RWPE2 (cell line): ENCODE results near the gene TMC4.

ENCODE experiments used
- ATAC-seq: fragments of 200-7000 bp; cut with Tn5 transposase; 3 replicates; pipeline ENCODE4 v1.9.1; 2021; ENCODE audit warnings: low read depth
- DNase-seq: peaks from one replicate; pipeline ENCODE4 v3.0.0-alpha.2; 2020; ENCODE audit warnings: low spot score
- H3K27ac ChIP-seq: fragments of 450-650 bp; 2 replicates; pipeline ENCODE4 v1.5.1; 2017; ENCODE audit warnings: mild to moderate bottlenecking; ENCODE audit not compliant: poor library complexity, severe bottlenecking
- H3K27me3 ChIP-seq: fragments of 250-450 bp; sonication (Bioruptor Pico); 2 replicates; pipeline ENCODE4 v1.5.1; 2021; ENCODE audit warnings: mild to moderate bottlenecking, moderate library complexity; ENCODE audit not compliant: insufficient read depth, poor library complexity, severe bottlenecking
- H3K36me3 ChIP-seq: fragments of 250-450 bp; sonication (Bioruptor Pico); 2 replicates; pipeline ENCODE4 v1.5.1; 2020; ENCODE audit warnings: low read depth, mild to moderate bottlenecking, moderate library complexity
- H3K4me1 ChIP-seq: fragments of 250-450 bp; sonication (Bioruptor Pico); 2 replicates; pipeline ENCODE4 v1.5.1; 2021; ENCODE audit warnings: mild to moderate bottlenecking, moderate library complexity; ENCODE audit not compliant: insufficient read depth, poor library complexity, severe bottlenecking
- H3K4me3 ChIP-seq: fragments of 250-450 bp; sonication (Bioruptor Pico); 2 replicates; pipeline ENCODE4 v1.5.1; 2021; ENCODE audit warnings: mild to moderate bottlenecking, moderate library complexity; ENCODE audit not compliant: severe bottlenecking
- H3K9me3 ChIP-seq: fragments of 250-450 bp; sonication (Bioruptor Pico); 2 replicates; pipeline ENCODE4 v1.5.1; 2021; ENCODE audit warnings: mild to moderate bottlenecking, moderate library complexity; ENCODE audit not compliant: severe bottlenecking
- TF ChIP-seq, protein P1 (sequence below): fragments of 450-650 bp; IDR thresholded peaks from one replicate; pipeline ENCODE4 v1.5.1; 2017; ENCODE audit warnings: mild to moderate bottlenecking, moderate library complexity; ENCODE audit not compliant: poor library complexity, severe bottlenecking

TMC4 gene

GRCh38 chr19:54189735-54190502 lies 17.0 kb upstream of the TMC4 start:
- ATAC-seq (peak; percentile 64), DNase-seq (peak; percentile 99)
- Histone ChIP-seq H3K9me3 (no peaks in the 10 kb centered on the region), H3K27me3 (no peaks in the 10 kb centered on the region), H3K36me3 (peaks cover 31% of the 10 kb centered on the region), H3K4me1 (no peaks in the 10 kb centered on the region), H3K27ac (peak overlapping the region; percentile 76), H3K4me3 (peak overlapping the region; percentile 71)
- TF ChIP-seq, protein P1, sequence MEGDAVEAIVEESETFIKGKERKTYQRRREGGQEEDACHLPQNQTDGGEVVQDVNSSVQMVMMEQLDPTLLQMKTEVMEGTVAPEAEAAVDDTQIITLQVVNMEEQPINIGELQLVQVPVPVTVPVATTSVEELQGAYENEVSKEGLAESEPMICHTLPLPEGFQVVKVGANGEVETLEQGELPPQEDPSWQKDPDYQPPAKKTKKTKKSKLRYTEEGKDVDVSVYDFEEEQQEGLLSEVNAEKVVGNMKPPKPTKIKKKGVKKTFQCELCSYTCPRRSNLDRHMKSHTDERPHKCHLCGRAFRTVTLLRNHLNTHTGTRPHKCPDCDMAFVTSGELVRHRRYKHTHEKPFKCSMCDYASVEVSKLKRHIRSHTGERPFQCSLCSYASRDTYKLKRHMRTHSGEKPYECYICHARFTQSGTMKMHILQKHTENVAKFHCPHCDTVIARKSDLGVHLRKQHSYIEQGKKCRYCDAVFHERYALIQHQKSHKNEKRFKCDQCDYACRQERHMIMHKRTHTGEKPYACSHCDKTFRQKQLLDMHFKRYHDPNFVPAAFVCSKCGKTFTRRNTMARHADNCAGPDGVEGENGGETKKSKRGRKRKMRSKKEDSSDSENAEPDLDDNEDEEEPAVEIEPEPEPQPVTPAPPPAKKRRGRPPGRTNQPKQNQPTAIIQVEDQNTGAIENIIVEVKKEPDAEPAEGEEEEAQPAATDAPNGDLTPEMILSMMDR: no peak

DNA sequence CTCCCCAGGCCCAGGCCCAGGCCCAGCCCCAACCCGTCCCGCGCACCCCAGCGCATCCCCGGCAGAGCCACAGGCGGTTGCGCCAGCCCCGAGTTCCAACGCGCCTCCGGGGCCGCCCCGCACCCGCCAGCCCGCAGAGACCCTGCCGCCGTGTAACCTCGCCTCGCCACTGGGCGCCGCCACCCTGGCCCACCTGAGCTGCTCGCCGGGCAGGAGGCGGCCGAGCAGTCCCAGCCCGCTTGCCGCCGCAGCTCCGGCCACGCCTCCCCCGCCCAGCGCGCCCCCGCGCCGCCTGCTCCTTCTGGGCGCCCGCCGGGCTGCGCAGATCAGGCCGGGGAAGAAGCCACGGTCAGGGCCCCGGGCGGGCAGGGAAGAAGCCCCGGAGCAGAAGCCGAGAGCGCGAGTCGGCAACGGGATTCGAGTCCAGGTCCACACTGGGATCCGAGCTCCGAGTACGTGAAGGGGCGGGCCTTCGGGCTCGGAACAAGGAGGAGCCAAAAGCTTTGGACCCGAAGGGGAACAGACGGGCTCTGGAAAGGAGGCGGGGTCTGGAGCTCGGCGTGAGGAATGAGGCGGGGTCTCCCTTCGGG lies 16.3 kb upstream of the TMC4 start, which contains the start of gene MBOAT7:
Gene MBOAT7, minus strand, starts transcription at position 436 of the 590 bp plus-strand sequence. CDS start 1,072 bp downstream, outside the sequence.
- DNase-seq (no peak), ATAC-seq (peak; percentile 56)
- TF ChIP-seq, protein P1: peak; percentile 48
- Histone ChIP-seq H3K36me3 (peaks cover 24% of the 10 kb centered on the region), H3K4me1 (no peaks in the 10 kb centered on the region), H3K9me3 (no peaks in the 10 kb centered on the region), H3K27me3 (no peaks in the 10 kb centered on the region), H3K27ac (peak within 1 kb of the TSS; percentile 76), H3K4me3 (peak within 1 kb of the TSS; percentile 71)

- Histone ChIP-seq H3K36me3 (peaks cover 17% of the 10 kb centered on the region), H3K9me3 (no peaks in the 10 kb centered on the region), H3K4me3 (peak overlapping the region; percentile 57), H3K27ac (peak overlapping the region; percentile 76), H3K27me3 (no peaks in the 10 kb centered on the region), H3K4me1 (no peaks in the 10 kb centered on the region)
- TF ChIP-seq, protein P1: no peak
- DNase-seq (no peak), ATAC-seq (no peak)
Measured at GRCh38 chr19:54188215-54188871, 15.4 kb upstream of the TMC4 start.

DNA sequence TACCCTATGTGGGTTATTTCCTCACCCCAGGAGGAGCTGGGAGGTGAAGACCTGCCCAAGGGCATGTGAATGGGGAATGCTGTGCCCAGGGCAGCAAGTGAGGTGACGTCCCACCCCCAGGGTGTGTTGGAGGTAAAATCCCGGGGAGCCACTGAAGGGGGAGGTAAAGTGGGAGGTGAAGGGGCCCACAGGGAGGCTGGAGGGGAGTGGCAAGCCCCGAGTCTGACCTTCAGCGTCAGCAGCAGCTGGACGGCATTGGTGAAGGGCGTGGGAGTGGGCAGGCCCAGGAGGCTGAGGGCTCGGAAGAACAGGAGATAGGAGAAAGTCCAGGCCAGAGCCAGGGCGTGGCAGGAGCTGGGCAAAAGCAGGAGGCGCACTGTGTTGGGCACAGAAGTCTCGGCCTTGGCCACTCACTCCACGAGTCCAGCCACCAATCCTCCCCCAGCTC lies 14.0 kb upstream of the TMC4 start:
- Histone ChIP-seq H3K4me3 (no peak overlapping the region), H3K9me3 (no peaks in the 10 kb centered on the region), H3K27ac (no peak overlapping the region), H3K36me3 (peaks cover 13% of the 10 kb centered on the region; the same call in 1 of the 2 replicates), H3K27me3 (no peaks in the 10 kb centered on the region), H3K4me1 (no peaks in the 10 kb centered on the region)
- ATAC-seq (no peak), DNase-seq (no peak)
- TF ChIP-seq, protein P1: no peak
